Endothelial cell (in vitro differentiated cells): Measurements from ENCODE around the gene MANEAL. TPM values are rescaled to one million over a fixed set of nuclear protein-coding genes. Genes with fewer than 3 reads are reported as not detected.
A peak's percentile ranks its signal among the peaks of the same experiment; 100 is the strongest.

Experiments
- DNase-seq: peaks from one replicate; pipeline ENCODE4 v3.0.0; 2021; ENCODE audit warnings: low spot score
- H3K27ac Mint-ChIP-seq: one replicate; pipeline ENCODE4 v1.8.0; 2021; ENCODE audit warnings: mixed read lengths, inconsistent platforms; ENCODE audit not compliant: unreplicated experiment
- H3K27me3 Mint-ChIP-seq: one replicate; pipeline ENCODE4 v1.8.0; 2021; ENCODE audit warnings: mild to moderate bottlenecking, moderate library complexity, mixed read lengths, inconsistent platforms; ENCODE audit not compliant: unreplicated experiment
- H3K36me3 Mint-ChIP-seq: one replicate; pipeline ENCODE4 v1.8.0; 2021; ENCODE audit warnings: mild to moderate bottlenecking, low read depth, mixed read lengths, inconsistent platforms; ENCODE audit not compliant: unreplicated experiment
- H3K4me1 Mint-ChIP-seq: one replicate; pipeline ENCODE4 v1.8.0; 2021; ENCODE audit warnings: mild to moderate bottlenecking, mixed read lengths, inconsistent platforms; ENCODE audit not compliant: unreplicated experiment
- H3K4me3 Mint-ChIP-seq: one replicate; pipeline ENCODE4 v1.8.0; 2021; ENCODE audit warnings: mild to moderate bottlenecking, mixed read lengths, inconsistent platforms; ENCODE audit not compliant: unreplicated experiment
- H3K9me3 Mint-ChIP-seq: one replicate; pipeline ENCODE4 v1.8.0; 2021; ENCODE audit warnings: mixed read lengths, inconsistent platforms; ENCODE audit not compliant: unreplicated experiment
- total RNA-seq: library from RNA; stranded (reverse); fragmentation: NEBNext Ultra II Directional; extraction: Animal tissue kit (Norgen Biotek cat#: 25700); gene quantifications from one replicate; pipeline ENCODE4 v1.2.1, GENCODE V29; 2021; ENCODE audit not compliant: unreplicated experiment
- TF ChIP-seq, protein P1 (sequence below): fragments of 200-600 bp; sonication (generic); IDR thresholded peaks from one replicate; pipeline ENCODE4 v1.5.0; 2021; ENCODE audit warnings: antibody characterized with exemption; ENCODE audit not compliant: unreplicated experiment

The MANEAL gene
- total RNA-seq, 1 donor from 2014 or later: 0.36 TPM

DNA sequence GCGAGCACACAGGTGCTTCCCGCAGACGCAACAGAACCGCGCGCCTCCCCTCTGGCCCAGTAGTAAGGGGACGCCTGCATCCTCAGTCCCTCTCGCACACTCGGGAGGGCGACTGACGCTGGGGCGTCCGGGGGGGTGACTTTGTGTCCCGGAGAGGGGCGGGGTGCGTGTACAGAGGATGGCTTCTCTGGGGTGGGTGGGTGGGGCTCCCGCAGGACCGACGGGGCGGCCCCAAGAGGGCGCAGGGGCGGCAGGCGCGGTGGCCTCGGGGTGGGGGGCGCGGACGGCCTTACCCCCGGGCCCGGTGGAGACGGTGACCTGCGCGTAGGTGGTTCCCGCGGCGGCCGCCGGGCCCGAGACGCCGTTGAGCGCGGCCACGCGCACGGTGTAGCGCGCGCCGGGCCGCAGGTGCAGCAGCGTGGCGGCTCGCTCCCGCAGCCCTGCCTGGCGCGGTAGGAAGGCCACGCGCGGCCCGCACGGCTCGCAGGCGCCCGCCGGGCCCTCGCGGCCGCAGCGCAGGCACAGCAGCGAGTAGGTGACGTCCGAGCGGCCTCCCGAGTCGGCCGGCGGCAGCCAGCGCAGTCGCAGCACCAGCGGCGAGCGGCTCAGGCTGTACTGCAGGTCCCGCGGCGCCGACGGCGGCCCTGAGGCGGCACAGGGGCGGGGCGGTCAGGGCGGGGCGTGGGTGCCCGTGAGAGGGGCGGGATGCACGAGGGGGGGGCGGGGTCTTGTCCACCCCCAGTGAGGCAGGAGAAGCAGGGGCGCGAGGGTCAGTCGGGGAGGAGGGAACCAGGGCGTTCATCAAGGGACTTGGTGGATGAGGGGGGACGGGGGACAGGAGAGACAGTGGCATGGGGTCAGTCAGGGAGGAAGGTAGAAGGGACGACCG lies 40.8 kb upstream of the MANEAL start:
- Mint-ChIP-seq H3K4me3 (peak overlapping the region; percentile 47), H3K27ac (no peak overlapping the region), H3K4me1 (peaks cover 6% of the 10 kb centered on the region), H3K27me3 (peaks cover 15% of the 10 kb centered on the region), H3K9me3 (no peaks in the 10 kb centered on the region), H3K36me3 (peaks cover 3% of the 10 kb centered on the region)
- peak; percentile 49 for DNase-seq
- TF ChIP-seq, protein P1, sequence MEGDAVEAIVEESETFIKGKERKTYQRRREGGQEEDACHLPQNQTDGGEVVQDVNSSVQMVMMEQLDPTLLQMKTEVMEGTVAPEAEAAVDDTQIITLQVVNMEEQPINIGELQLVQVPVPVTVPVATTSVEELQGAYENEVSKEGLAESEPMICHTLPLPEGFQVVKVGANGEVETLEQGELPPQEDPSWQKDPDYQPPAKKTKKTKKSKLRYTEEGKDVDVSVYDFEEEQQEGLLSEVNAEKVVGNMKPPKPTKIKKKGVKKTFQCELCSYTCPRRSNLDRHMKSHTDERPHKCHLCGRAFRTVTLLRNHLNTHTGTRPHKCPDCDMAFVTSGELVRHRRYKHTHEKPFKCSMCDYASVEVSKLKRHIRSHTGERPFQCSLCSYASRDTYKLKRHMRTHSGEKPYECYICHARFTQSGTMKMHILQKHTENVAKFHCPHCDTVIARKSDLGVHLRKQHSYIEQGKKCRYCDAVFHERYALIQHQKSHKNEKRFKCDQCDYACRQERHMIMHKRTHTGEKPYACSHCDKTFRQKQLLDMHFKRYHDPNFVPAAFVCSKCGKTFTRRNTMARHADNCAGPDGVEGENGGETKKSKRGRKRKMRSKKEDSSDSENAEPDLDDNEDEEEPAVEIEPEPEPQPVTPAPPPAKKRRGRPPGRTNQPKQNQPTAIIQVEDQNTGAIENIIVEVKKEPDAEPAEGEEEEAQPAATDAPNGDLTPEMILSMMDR: no peak

DNA sequence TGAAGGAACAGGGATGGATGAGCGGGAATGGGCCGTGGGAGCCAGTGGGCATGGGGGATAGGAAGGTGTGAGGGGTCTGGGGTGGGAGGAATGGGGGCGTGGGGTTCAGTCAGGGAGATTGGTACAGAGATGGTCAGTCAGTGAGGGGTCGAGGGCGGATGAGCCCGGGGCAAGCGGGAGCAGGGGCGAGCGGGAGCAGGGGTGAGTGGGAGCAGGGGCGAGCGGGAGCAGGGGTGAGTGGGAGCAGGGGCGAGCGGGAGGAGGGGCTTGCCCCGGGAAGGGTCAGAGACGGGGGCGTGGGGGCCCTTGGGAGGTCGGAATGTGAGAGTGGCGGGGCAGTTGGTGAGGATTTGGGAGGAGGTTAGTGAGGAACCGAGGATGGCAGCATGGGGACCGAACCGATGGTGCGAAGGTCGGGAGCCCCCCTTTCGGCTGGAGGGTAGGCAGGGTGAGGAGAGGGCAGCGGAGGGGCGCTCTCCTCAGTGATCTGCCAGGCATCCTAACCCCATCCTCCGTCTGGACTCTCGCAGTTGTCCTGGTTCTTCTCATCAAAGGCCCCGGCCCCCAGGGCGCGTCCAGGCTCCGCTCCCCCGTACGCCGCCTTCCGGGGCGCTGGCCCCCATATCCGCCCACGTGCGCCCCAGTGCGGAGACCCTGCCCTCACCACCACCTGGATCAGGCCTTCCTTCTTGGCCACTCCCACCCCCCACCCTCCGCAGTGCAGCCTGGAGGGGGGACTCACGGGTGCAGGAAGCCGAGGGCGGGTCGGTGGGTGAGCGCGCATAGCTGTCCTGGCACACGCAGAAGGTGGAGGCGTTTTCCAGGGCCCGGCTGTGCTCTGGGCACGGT lies 40.0 kb upstream of the MANEAL start:
- peaks cover 15% of the 10 kb centered on the region for H3K27me3 Mint-ChIP-seq
- H3K9me3 Mint-ChIP-seq: no peaks in the 10 kb centered on the region
- no peak overlapping the region for H3K27ac Mint-ChIP-seq
- H3K4me1 Mint-ChIP-seq: peaks cover 6% of the 10 kb centered on the region
- DNase-seq: no peak
- TF ChIP-seq, protein P1: no peak
- H3K36me3 Mint-ChIP-seq: peaks cover 3% of the 10 kb centered on the region
- no peak overlapping the region for H3K4me3 Mint-ChIP-seq

DNA sequence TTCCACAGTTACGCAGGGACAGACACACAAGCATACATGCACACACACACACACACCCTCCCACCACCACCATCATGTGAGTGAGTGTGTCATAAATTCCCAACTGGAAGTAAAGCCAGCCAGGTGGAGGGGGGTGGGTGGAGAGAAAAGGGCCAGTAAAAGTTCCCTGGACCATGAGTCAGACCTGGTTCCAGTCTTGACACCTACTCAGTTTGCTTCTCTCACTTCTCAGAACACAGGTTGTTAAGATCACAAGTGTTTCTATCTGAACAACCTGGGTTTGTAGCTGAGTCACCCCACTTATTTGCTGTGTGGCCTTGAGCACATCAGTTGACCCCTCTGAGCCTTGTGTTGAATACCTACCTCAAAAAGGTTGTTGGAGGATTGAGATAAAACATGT lies 38.4 kb upstream of the MANEAL start:
- Mint-ChIP-seq H3K36me3 (peaks cover 3% of the 10 kb centered on the region), H3K4me3 (no peak overlapping the region), H3K27ac (no peak overlapping the region), H3K27me3 (peaks cover 15% of the 10 kb centered on the region), H3K4me1 (peaks cover 6% of the 10 kb centered on the region), H3K9me3 (no peaks in the 10 kb centered on the region)
- no peak for DNase-seq
- TF ChIP-seq, protein P1: no peak

DNA sequence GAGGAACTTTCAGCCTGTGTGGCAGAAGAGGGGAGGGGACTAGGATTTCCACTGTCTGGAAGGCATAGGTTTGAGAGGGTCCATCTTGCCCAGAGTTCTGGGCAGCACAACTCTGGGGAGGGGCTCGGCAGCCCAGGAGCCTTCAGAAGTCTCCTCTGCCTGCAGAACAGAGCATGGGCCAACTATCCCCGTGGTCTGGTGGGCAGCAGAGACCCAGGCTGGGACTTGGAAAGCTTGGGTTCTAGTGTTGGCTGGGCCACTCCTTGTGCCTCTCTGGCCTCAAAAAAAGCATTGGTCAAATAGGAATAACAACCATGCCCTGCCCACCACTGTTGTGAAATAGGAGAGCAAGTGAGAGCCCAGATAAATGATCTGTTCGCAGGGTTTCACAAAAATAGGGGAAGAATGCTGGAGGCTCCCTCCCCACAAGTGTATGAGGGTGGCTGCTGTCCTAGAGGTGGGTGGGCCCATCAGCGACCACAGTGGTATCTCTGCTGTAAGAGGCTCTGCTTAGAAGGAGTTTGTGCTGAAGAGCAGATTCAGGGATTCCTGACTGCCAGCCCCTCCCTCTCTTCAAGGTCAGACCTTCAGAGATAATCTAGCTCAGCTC lies 37.6 kb upstream of the MANEAL start:
- TF ChIP-seq, protein P1: no peak
- Mint-ChIP-seq H3K27me3 (peaks cover 16% of the 10 kb centered on the region), H3K4me3 (no peak overlapping the region), H3K9me3 (no peaks in the 10 kb centered on the region), H3K36me3 (peaks cover 3% of the 10 kb centered on the region), H3K27ac (no peak overlapping the region), H3K4me1 (peaks cover 6% of the 10 kb centered on the region)
- no peak for DNase-seq
